Middle frontal gyrus (tissue), 1 donor: Measurements from ENCODE around the gene ABCC11.

Experiments
- DNase-seq: peaks from one replicate; pipeline ENCODE4 v3.0.0-alpha.2; 2015; ENCODE audit warnings: low spot score; ENCODE audit errors: extremely low spot score

The ABCC11 gene

DNA sequence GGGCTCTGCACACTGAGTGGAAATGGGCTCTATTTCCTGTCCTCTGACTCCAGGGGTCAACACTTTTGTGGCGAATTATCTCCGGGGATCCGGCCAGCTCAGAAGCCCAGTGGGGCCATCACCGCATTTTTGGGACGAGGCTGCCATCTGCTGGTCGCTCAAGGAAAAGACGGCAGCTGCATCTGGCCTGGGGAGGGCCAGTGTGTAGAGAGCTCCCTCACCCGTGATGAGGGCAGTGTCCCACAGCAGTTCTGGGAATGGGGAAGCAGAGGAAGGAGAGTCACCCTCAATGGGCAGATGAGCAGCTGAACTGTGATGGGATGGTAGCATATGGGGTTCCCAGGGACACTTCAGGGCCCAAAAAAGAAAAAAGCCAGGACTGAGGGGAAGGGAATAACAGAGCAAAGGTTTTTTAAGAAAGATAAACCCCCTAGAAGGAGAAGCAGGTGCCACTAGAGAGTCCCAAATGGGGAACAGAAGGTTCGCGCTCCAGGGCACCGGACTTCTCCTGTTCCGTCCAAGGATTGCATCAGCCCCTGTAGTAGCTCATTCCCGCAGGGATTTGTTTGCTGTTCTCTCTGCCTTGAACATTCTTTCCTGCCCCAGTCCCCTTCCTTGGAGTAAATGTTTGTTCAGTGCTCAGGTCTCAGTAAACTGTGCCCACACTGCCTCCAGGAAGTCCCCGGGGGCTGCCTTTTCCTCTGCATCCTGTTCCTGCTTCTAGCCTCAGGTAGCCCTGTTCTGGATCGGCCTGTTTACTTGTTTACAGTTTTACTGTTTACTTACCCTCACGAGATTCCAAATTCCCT lies 82.2 kb downstream of the ABCC11 start:
- DNase-seq, result peak; percentile 56

DNA sequence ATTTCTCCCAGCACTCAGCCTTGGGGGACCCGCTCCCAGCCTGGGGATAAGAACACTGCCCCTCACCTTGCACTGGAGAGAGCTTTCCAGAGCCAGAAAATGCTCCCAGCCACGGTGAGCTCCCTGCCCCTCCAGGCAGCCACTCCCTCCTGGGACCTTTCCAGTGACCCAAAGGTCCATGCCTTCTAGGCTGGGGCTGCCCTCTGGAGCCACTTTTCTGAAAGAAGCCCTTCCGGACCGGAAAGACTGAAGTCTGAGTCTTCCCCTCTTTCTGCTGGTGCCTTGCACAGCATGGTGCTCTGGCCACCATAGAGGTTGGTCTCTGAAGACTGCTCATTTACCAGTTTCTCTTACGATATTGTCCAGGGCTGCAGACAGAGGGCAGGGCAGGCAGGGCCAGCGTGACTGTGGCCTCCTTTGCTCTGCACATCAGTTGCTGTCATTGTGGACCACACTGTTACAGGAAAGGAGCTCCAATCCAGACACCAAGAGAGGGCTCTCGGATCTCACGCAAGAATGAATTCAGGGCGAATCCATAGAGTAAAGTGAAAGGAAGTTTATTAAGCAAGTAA lies 84.4 kb downstream of the ABCC11 start:
- no peak for DNase-seq

DNA sequence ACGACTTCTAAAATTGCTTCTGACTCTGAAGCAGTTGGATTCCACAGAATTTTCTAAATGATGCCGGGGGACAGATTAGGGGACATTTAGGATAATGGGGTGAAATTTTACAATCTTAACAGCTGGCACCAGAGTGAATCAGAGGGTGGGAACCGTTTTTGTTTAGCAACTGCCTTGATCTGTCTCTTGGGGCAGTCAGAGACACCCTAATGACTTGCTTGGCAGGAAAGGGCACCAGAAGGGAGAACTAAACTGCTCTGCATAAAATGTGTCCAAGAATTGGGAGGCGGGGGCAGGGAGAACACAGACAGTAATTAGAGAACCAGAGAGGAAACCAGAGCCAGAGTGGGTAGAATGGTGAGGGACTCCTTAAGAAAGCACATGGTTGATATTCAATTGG lies 85.4 kb downstream of the ABCC11 start:
- DNase-seq, result no peak

DNA sequence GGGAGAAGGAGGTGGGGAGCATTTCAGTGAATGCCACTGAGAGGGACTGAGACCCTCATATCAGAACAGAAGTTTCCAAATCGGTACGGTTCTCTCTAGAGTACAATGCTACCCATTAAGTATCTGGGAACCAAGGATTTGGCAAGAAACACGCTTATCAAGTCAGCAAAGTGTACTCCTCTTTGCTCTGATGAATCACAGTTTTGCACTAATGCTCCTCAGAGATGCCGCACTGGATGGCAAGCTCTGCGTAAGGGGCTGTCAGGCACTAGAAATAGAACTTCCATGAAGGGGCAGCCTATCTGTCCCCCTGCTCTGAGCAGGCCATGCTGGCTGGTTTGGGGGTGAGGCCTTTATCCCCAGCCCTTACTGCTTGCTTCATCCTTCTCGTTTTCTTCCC lies 86.8 kb downstream of the ABCC11 start:
- no peak for DNase-seq

DNA sequence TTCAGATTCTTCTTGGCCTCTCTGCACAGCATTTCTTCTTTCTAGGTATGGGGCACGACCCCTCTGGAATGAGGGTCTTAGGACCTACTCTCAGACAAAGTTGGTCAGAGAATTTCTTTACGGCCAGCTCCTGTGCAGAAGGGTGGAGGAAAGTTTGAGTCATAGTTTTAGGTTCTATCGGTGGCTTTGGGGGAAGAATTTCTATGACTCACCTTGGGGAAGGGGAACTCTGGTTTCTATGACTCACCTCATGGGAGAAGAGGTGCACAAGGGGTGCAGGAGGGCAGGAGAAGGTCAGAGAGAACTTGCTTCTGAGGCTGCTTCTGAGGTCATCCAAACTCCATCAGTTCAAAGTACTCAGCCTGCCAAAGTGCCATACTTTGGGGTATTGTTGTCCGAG lies 89.0 kb downstream of the ABCC11 start:
- no peak for DNase-seq

DNA sequence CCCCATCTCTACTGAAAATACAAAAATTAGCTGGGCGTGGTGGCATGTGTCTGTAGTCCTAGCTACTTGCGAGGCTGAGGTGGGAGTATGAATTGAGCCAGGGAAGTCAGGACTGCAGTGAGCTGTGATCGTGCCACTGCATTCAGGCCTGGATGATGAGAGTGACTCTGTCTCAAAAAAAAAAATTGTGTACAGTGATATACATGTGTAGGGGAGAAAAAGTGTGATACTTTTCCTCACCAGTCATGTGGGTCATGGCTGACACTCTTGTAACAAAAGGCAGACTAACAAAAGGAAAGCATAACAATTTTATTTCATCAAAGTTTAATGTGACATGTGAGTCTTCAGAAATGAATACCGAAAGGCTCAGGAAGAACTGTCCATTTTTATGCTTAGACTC lies 89.5 kb downstream of the ABCC11 start:
- no peak for DNase-seq

DNA sequence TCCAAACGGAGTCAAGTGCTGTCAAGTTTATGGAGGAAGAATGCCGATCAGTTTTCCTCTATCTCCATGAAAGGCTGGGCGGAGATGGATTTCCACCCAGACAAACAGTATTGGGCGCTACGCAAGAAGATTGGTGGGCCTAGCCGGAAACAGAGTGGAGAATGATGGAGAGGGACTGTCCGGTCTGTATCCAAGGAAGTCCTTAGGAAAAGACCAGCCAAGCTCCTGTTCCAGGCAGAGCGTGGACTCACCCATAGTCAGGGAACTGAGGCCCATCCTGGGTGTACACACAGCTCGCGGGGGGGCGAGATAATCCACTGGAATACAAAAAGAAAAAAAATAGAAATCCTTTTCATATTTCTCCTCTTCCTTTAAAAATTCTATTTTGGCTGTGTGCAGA lies 90.0 kb downstream of the ABCC11 start:
- DNase-seq, result no peak

DNA sequence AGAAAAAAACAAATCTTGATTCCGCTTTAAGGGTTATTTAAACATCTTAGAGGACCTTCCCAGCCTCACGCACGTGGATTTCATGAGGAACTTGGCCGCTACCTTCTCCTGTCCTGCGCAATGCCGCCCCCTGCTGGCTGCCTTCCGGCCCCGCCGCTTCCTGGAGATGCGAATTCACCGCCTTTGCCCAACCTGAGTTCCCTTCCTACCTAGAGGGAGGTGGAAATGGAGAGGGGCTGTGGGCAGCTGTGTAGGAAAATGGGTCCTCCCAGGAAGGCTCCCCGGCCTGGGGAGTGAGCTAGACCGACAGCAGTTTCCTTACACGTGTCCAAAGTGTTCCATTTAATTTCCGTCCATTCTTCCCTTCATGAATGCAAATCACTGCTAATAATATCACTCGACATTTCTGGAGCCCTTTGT lies 90.5 kb downstream of the ABCC11 start:
- DNase-seq, result peak; percentile 51

DNA sequence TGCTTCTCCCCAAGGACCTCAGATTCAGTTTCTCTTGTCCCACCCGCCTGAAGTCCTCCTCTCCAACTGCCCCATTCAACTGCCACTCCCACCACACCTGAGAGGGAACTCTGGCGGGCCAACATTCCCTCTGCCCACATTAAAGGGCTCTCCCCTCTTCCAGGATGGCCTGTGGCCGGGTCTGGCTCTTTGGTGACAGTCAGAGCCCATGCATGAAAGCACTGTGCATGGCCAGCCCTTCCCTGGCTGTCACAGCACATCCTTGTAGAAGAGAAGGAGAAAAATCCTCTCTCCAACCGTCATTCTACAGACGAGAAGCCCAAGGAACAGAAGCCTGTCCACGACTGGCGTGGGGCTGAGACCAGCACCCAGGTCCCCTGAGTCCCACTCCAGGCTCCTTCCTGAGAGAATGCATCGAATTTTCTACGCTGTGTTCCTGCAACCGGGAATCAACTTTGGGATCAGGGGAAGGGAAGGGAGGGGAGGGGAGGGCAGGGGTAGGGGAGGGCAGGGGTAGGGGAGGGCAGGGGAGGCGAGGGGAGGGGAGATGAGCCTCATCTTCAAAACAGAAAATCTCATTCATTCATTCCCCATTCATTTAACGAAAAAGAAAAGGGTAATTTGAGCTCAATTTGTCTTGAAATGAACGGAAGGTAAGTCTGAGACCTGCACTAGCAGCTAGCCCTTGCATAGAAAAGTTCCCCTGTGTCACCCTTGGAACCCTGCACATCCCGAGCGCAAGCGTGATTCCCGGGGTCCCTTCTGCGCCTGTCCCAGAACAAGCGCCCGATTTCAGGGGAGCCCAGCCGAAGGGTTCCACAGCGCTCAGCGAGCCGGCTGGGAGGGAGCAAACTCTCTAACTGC lies 91.2 kb downstream of the ABCC11 start, which contains the start of gene ABCC12:
TSS of gene ABCC12 (minus strand) at position 68 of the 864 bp plus-strand sequence. CDS start 9,569 bp downstream, outside the sequence.
- DNase-seq, result no peak

DNA sequence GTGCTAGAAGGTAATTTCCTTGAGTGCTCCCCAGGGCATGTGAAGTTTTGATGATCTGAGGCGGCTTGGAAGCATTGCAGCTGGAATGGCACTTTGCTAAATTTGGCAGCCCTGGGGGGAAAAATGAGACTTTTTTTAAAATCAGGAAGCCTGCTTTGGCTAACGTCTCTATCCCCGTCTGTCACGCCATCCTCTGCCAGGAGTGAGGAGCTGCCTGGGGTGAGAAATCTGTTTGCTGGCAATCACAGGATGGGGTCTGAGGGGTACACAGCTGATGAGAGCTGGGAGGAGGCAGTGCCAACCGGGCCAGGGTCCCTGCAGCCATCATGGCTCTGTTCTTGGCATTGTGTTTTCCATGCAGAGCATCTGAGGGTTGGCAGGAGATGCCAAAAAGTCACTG lies 93.6 kb downstream of the ABCC11 start:
- DNase-seq, result no peak

DNA sequence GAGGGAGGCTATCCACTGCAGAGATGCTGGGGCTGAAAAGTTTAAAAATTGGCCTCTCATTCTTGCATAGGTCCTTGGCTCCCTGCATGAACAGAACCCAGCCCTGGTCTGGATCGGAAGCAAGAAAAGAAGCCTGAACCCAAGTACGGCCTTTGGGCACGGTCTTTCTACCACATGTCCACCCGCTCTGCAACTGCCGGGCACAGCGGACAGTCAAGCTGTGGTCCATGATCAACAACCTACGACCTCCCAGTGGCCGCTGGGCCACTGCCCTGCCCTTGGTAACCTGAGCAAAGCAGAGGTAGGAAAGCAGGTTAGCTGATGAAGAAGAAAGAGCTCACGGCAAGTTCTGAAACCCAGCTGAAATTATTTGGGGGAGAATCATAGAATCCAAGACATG lies 95.1 kb downstream of the ABCC11 start:
- no peak for DNase-seq

DNA sequence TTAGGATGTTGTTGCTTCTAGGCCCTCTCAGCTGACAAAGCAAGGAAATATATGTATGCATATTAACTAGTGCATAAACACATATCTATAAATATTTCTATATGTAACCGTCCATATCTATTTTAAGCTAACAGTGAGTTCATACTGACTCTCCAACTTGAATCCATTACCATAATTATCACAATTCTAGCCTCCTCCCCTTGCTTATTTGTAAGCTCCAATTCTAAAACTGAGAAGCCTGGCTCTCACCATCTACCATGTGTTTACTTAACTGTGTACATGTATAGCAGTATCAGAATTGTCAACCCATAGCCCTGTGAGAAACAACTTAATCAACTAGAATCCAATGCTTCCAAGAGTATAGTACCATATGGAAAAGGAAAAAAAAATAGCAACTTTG lies 96.6 kb downstream of the ABCC11 start:
- no peak for DNase-seq

DNA sequence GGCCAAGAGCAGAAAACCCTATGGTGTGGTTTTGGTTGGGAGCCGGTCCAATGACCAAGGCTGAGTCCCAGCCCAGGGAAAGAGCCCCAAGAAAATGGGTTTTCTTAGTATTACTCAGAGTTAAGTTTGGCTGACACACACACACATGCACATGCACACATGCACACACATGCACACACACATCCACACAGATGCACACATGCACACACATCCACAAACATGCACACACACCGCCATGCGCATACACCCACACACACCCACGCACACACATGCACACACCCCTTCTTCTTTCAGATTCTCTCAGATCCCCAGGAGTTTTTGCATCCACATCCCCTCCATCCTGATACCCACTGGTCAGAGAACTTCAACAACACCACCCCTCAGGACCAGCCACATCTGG lies 100.6 kb downstream of the ABCC11 start:
- DNase-seq, result no peak

DNA sequence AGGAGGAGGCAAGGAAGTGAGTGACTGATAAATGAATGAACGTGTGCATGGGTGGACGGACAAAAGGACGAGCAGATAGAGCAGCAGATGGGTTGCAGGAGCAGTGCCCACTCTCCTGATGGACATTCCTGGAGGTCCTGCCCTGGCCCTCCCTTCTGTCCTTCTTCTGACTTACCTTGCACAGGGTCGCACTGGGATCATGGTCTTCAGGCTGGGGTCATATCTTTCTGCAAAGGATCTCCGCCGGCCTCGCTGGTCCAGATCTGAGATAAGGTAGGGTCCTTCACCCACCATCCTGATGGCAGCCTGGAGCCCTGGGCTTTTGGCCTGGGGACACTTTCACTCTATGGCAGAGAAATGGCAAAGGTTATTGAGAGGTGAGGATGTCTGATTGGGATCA lies 101.2 kb downstream of the ABCC11 start:
- no peak for DNase-seq

DNA sequence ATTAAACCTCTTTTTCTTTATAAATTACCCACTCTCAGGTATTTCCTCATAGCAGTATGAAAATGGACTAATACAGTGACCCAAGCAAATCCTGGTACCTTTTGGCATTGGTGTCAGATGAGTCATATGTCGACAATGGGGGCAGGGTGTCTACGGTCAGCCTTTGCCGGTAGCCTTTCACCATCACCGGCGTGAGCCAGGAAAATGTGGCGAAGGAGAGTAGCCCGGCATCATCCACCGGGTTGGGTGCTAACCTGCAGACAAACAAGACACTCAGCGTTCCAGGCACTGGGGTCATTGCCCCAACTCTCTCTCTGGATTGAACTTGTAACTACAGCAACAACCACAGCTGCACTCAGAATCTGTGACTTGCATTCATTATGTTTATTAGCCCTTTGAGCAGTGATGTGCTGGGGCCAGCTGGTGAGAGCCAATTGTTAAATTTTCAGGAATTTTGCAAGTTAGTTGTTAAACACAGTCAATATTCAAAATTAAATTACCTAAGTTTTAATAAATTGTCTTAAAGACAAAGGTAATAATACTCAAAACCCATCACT lies 103.4 kb downstream of the ABCC11 start:
- no peak for DNase-seq

DNA sequence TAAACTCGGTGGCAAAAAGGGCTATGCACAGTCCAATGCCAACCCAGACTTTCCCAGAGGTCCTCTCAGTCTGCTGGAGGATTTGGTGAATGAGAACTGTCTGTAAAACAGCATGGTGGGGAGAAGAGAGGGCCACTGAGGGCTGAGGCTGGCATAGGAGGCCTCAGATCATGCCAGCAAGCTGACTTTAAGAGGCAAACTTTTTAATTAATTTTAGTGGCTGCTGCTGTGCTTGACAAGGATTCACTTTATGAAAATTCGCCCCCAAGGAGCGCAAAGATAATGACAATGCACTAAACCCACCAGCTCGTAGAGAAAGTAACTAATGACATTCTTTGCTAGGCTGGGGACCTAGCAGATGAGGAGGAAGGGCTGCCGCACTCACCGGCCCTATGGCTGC lies 106.5 kb downstream of the ABCC11 start:
- no peak for DNase-seq

DNA sequence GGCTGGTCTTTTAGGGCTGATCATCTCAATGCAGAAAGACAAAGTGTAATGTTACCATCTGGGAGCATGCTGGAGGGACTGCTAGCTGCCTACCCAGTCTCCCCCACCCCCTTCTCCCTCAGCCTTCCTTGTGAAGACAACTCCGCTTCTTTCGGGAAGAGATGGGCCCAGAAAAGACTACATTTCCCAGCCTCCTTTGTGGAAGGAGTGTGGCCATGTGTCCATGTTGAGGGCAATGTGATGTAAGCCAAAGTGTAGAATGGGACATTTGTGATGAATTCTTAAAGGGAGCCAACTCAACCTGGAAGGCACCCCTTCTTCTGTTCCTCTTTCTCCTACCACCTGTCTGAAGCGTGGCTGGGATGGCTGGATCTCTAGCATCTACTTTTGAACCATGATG lies 107.8 kb downstream of the ABCC11 start:
- no peak for DNase-seq

DNA sequence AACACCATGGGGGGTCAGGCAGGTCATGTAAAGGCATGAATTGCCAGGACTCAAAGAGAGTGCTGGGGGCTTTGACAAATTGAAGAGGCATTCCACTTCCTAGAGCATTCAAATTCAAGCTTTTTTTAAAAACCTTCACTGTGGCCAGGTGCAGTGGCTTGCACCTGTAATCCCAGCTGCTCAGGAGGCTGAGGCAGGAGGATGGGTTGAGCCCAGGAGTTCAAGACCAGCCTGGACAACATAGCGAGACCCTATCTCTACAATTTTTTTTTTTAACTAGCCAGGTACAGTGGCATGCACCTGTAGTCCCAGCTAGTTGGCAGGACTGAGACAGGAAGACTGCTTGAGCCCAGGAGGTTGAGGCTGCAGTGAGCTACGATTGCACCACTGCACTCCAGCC lies 108.8 kb downstream of the ABCC11 start:
- DNase-seq, result no peak

DNA sequence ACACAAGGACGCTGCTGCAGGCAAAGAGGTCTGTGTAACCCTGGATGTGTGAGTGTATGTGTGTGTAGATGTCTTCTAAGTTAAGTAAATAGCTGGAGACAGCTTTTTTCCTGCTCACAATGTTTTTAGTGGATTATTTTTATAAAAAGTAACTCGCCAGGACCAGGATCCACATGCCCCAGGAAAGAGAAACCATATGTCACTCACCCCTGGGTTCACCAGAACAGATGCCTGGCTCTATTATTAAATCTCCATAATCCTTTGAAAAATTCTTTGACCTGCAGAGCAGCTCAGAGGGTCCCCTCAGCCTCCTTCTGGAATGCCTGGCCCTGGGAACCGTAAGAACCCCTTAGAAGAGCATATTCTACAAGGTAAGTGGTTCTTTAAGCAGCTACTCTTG lies 109.5 kb downstream of the ABCC11 start:
- no peak for DNase-seq

DNA sequence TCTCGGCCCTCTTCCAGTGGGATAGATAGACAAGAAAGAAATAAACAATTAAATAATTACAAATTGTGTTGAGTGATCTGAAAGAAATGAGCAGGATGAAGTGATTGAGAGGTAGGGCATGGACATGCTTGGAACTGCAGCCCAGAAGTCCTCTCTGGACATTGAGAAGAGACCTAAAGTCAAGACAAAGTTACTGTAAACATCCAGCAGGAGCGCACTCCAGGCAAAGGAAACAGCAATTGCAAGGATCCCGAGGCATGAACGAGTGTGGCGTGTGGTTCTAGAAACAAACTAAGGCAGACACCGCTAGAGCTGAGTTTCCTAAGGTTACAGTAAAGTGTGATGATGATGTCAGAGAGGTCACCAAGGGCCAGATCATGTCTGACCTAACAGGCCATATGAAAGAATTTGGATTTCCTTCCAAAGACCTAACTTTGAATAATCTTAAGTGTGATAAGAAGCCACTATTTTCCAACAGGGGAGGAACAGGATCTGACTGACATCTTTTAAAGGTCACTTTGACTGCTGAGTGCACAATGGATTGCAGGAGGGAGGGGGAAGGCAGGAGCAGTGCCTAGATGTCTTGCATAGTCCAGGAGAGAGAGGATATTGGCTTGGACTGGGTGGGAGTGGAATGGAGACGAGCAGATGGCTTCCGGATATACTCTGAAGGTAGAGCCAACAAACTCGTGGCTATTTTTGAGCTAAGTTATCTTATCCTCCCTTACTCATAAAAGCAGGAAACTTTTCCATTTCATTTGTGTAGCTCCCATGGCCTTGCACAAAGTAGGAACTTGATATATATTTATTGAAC lies 110.6 kb downstream of the ABCC11 start:
- peak; percentile 18 for DNase-seq
